ENCODE data around the gene MCL1. TPM values are rescaled to one million over a fixed set of nuclear protein-coding genes. Genes with fewer than 3 reads are reported as not detected.

MCL1 gene
- total RNA-seq, 3 donors from 2014 or later (not counting 1 experiment from before 2014, with no cell fraction given), result 929 to 1,396 (median 938) TPM

DNA sequence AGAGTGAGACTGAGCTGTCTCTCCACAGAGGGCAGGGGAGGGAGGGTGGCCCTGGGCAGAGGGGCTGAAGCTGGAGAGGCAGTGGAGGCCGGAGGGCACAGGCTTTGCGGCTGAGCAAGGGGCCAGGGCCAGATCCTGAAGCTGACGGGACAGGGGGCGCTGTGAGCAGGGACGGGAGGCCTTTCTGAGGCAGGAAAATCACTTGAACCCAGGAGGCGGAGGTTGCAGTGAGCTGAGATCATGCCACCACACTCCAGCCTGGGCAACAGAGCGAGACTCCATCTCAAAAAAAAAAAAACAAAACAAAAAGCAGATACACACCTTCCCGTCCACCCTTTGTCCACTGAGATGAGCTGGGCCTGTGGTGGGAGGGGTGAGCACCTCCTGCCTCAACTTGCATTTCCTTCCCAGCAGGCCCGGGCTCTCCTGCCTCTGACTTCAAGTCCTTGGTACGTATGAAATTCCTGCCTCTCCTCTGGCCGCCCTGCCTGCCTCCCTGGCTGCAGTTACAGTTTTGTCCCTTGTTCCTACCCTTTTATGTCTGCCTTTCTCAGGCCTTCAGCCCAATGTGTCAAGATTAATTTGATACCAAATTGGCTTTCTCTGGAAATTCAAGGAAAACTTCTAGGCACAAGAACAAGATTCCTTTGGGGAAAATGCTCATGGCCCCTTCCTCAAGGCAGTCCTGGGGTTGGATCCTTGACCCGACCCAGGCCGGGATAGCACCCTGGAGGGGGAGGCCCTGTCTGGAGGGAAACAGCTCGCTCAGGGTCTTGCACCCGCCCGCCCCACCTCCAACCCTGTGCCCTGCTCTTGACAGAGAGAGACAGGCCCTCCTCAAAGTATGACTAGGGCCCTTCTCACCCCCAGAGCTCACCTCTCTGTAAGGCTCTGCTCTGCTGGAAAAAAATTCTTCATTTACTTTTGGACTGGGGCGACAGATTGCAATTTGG, 41.4 kb downstream of the MCL1 start:
- H3K9me3 ChIP-seq (ENCODE audit: control insufficient read depth, insufficient read depth, low read length), result no peaks in the 10 kb centered on the region
- no peak overlapping the region for H3K4me3 Mint-ChIP-seq
- H3K27me3 Mint-ChIP-seq (ENCODE audit: low read depth in 2 of 2), result no peaks in the 10 kb centered on the region
- WGBS (ENCODE audit: insufficient coverage), result 90% methylated on average over 17 of the region's 17 CpGs
- no peaks in the 10 kb centered on the region for H3K36me3 Mint-ChIP-seq
- DNase-seq (no peak), ATAC-seq (no peak)
- H3K4me3 ChIP-seq (ENCODE audit: low read length), result no peak overlapping the region
- TF ChIP-seq, protein P1, sequence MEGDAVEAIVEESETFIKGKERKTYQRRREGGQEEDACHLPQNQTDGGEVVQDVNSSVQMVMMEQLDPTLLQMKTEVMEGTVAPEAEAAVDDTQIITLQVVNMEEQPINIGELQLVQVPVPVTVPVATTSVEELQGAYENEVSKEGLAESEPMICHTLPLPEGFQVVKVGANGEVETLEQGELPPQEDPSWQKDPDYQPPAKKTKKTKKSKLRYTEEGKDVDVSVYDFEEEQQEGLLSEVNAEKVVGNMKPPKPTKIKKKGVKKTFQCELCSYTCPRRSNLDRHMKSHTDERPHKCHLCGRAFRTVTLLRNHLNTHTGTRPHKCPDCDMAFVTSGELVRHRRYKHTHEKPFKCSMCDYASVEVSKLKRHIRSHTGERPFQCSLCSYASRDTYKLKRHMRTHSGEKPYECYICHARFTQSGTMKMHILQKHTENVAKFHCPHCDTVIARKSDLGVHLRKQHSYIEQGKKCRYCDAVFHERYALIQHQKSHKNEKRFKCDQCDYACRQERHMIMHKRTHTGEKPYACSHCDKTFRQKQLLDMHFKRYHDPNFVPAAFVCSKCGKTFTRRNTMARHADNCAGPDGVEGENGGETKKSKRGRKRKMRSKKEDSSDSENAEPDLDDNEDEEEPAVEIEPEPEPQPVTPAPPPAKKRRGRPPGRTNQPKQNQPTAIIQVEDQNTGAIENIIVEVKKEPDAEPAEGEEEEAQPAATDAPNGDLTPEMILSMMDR (IDR thresholded peaks at IDR 0.05), result no peak
- no peaks in the 10 kb centered on the region for H3K9me3 Mint-ChIP-seq
- no peak overlapping the region for H3K27ac Mint-ChIP-seq
- intact Hi-C loops (cut with micrococcal nuclease), result no loop called here
- no peaks in the 10 kb centered on the region for H3K4me1 ChIP-seq (ENCODE audit: control insufficient read depth, insufficient read depth, low read length)
- no peaks in the 10 kb centered on the region for H3K4me1 Mint-ChIP-seq
- no peaks in the 10 kb centered on the region for H3K27me3 ChIP-seq (ENCODE audit: control insufficient read depth, insufficient read depth, low read length)
- no peaks in the 10 kb centered on the region for H3K36me3 ChIP-seq (ENCODE audit: control insufficient read depth, insufficient read depth, low read length)
- H3K27ac ChIP-seq (ENCODE audit: low read length), result no peak overlapping the region

DNA sequence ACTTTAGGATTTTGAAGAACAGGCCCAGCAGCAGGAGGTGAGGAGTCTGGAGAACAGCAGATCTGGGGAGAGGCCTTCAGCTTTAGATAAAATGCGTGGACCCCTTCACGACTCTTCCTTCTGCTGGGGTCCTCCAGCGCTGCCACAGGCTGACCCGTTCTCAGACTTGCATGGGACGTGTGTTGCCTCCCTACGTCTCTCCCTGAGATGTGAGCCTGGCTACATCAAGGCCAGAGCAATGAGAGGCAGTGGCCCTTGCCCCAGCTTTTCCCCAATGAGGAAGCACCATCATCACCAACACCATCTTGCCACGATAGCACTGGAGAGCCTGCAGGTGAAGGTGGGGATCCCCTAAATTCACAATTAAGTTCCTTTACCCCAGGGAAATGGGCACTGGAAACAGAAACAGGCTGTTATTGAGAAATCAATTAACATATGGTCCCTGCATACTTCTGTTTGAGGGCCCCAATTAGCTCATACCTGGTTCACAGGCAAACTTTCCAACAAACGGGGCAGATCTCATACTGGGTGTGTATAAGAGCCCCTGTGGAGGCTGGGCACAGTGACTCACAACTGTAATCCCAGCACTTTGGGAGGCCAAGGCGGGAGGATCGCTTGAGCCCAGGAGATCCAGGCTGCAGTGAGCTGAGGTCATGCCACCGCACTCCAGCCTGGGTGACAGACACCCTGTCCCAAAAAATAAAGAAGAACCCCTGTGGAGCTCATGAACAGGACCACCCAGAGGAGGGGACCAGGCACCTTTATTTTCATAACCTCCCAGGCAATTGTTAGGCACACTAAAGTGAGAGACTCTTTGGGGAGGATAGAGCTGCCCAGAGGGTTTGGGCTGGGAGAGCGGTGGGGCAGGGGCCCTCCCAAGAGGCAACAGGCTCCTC, 42.3 kb downstream of the MCL1 start:
- 92% methylated on average over 12 of the region's 12 CpGs for WGBS (ENCODE audit: insufficient coverage)
- no peaks in the 10 kb centered on the region for H3K9me3 Mint-ChIP-seq
- no peak overlapping the region for H3K27ac ChIP-seq (ENCODE audit: low read length)
- H3K27ac Mint-ChIP-seq, result no peak overlapping the region
- no peaks in the 10 kb centered on the region for H3K9me3 ChIP-seq (ENCODE audit: control insufficient read depth, insufficient read depth, low read length)
- TF ChIP-seq, protein P1 (IDR thresholded peaks at IDR 0.05), result no peak
- no peak overlapping the region for H3K4me3 ChIP-seq (ENCODE audit: low read length)
- no peaks in the 10 kb centered on the region for H3K4me1 ChIP-seq (ENCODE audit: control insufficient read depth, insufficient read depth, low read length)
- no peaks in the 10 kb centered on the region for H3K36me3 Mint-ChIP-seq
- no peak for ATAC-seq
- intact Hi-C loops (cut with micrococcal nuclease), result no loop called here
- DNase-seq, result no peak
- no peaks in the 10 kb centered on the region for H3K27me3 ChIP-seq (ENCODE audit: control insufficient read depth, insufficient read depth, low read length)
- H3K4me3 Mint-ChIP-seq, result no peak overlapping the region
- no peaks in the 10 kb centered on the region for H3K36me3 ChIP-seq (ENCODE audit: control insufficient read depth, insufficient read depth, low read length)
- H3K27me3 Mint-ChIP-seq (ENCODE audit: low read depth in 2 of 2), result no peaks in the 10 kb centered on the region
- no peaks in the 10 kb centered on the region for H3K4me1 Mint-ChIP-seq

DNA sequence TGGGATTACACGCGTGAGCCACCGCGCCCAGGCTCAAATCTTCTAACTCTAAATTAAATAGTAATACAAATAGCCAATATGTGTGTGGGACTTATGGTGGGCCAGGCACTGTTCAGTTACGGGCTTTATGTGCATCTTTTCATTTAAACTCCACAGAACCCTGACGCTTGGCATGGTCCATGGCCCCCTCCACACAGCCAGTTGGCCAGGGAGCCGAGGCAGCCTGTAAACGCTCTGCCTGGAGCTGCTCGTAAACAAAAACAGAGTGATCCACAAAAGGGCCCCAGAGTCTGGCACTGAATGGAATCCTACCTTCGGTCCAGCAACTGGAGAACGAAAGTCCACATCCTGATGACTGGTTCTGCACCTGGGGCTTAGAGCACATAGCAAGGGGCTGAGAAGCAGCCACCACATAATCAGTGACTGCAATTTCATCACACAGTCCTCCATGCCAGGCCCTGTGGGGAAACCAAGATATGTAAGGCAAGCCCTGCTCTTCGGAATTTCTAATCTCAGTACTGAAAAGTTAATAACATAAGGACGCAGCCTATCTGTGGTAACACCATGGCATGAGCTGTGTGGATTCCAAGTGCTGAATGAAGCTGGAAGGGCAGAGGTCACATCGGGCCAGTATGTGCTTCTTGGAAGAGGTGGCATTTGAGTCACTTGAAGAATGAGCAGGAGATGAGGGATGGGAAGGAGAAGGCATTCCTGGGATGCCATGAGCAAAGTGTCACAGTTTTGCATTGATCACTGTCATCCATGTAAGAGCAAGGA, 43.7 kb downstream of the MCL1 start:
- no peaks in the 10 kb centered on the region for H3K4me1 ChIP-seq (ENCODE audit: control insufficient read depth, insufficient read depth, low read length)
- no peaks in the 10 kb centered on the region for H3K36me3 ChIP-seq (ENCODE audit: control insufficient read depth, insufficient read depth, low read length)
- no peaks in the 10 kb centered on the region for H3K27me3 Mint-ChIP-seq (ENCODE audit: low read depth in 2 of 2)
- H3K9me3 Mint-ChIP-seq, result no peaks in the 10 kb centered on the region
- no peak overlapping the region for H3K4me3 ChIP-seq (ENCODE audit: low read length)
- H3K4me1 Mint-ChIP-seq, result no peaks in the 10 kb centered on the region
- ATAC-seq, result no peak
- no peaks in the 10 kb centered on the region for H3K27me3 ChIP-seq (ENCODE audit: control insufficient read depth, insufficient read depth, low read length)
- intact Hi-C loops (cut with micrococcal nuclease), result no loop called here
- no peak overlapping the region for H3K27ac Mint-ChIP-seq
- 93% methylated on average over 12 of the region's 14 CpGs for WGBS (ENCODE audit: insufficient coverage)
- H3K4me3 Mint-ChIP-seq, result no peak overlapping the region
- no peak for DNase-seq
- H3K36me3 Mint-ChIP-seq, result no peaks in the 10 kb centered on the region
- H3K9me3 ChIP-seq (ENCODE audit: control insufficient read depth, insufficient read depth, low read length), result no peaks in the 10 kb centered on the region
- TF ChIP-seq, protein P1 (IDR thresholded peaks at IDR 0.05), result no peak
- no peak overlapping the region for H3K27ac ChIP-seq (ENCODE audit: low read length)
